ENCODE results near the gene EXOC7. TPM values are rescaled to one million over a fixed set of nuclear protein-coding genes. Genes with fewer than 3 reads are reported as not detected.

EXOC7 gene
- total and polyA plus RNA-seq, 2 of the 4 experiments (the other 2 are of a cell fraction) = 85.9 to 118 TPM

GRCh38 chr17:76145231-76146052 is 41.9 kb upstream of the EXOC7 start (continued):
- no peak for TF ChIP-seq RCOR1 (IDR thresholded peaks at IDR 0.05; ENCODE audit: insufficient replicate concordance, low read length)

- H3K4me1 ChIP-seq (ENCODE audit: control insufficient read depth, insufficient read depth, low read length) = no peaks in the 10 kb centered on the region; the same call in 1 of the 2 replicates
- no peak overlapping the region for H3K4ac ChIP-seq (ENCODE audit: low read depth, low read length)
- no peak overlapping the region for H3K56ac ChIP-seq (ENCODE audit: extremely low read depth, insufficient read depth, low read length)
- no peaks in the 10 kb centered on the region for H4K20me1 ChIP-seq (ENCODE audit: insufficient read depth, low read length)
- H4K8ac ChIP-seq (ENCODE audit: low read depth in 2 of 2, low read length in 2 of 2) = no peak overlapping the region
- no peak overlapping the region for H3K4me3 ChIP-seq (ENCODE audit: insufficient read depth, low read depth, low read length)
- no peak overlapping the region for H4K91ac ChIP-seq (ENCODE audit: insufficient read depth, low read depth, low read length)
- H3K9me1 ChIP-seq (ENCODE audit: insufficient read depth, low read length) = no peaks in the 10 kb centered on the region; the same call in 1 of the 2 replicates
- no peaks in the 10 kb centered on the region for H3K9me3 ChIP-seq (ENCODE audit: control insufficient read depth, insufficient read depth, low read length)
- no peak overlapping the region for H3K14ac ChIP-seq (replicated peaks; ENCODE audit: low read depth, low read length)
- ChIA-PET POLR2A (ENCODE audit: unreplicated experiment) (no interaction called here), CTCF (interaction anchor here (0.5 to 0.8 kb wide), 2 partner anchors 8 to 24 kb away, joined by 3 read pairs; no protein-coding TSS in a partner anchor)
- H2BK20ac ChIP-seq (ENCODE audit: low read depth, low read length) = no peak overlapping the region
- no TSS peak for BruUV-seq (replicated peaks)
- no peak overlapping the region for H4K5ac ChIP-seq (ENCODE audit: low read depth, low read length)
- no peak overlapping the region for H3K4me2 ChIP-seq (ENCODE audit: low read depth, low read length)
- ATAC-seq (ENCODE audit: low read depth) (no peak), DNase-seq (no peak)
- H2AK5ac ChIP-seq (ENCODE audit: low read depth, low read length) = no peak overlapping the region
- H2BK120ac ChIP-seq (ENCODE audit: low read depth, low read length) = no peak overlapping the region
- dilution Hi-C loops (cut with HindIII; ENCODE audit: low sequenced_read_pairs, unreplicated experiment) = no loop called here
- peaks cover 50% of the 10 kb centered on the region for H3K27me3 ChIP-seq (ENCODE audit: control insufficient read depth, insufficient read depth, low read length)
- no peaks in the 10 kb centered on the region for H3K36me3 ChIP-seq (ENCODE audit: control insufficient read depth, insufficient read depth, low read length)
- no peak overlapping the region for H3K18ac ChIP-seq (ENCODE audit: low read depth, low read length)
- H2AK9ac ChIP-seq (replicated peaks; ENCODE audit: low read depth, low read length, poor library complexity) = no peak overlapping the region
- no peak overlapping the region for H2BK15ac ChIP-seq (ENCODE audit: low read depth, low read length)
- H2BK5ac ChIP-seq (ENCODE audit: low read depth, low read length, poor library complexity, severe bottlenecking) = no peak overlapping the region
- WGBS, 2 experiments (ENCODE audit: extremely low coverage in 2 of 2, insufficient read length in 1 of 2) = 60% methylated on average over 2 of the region's 6 CpGs; no CpG with 5 or more reads in 1 of the 2 experiments
- H3K9ac ChIP-seq (ENCODE audit: low read depth, low read length) = no peak overlapping the region
- no peak overlapping the region for H3K27ac ChIP-seq (ENCODE audit: insufficient read depth, low read length)
- H3K79me1 ChIP-seq (ENCODE audit: low read depth in 1 of 2, low read length in 2 of 2) = no peaks in the 10 kb centered on the region
- in situ Hi-C loops (cut with MboI; ENCODE audit: low sequenced_read_pairs) = no loop called here
- no peak overlapping the region for H2AFZ ChIP-seq (replicated peaks; ENCODE audit: low read length, poor library complexity)
- H3K23ac ChIP-seq (ENCODE audit: low read depth, low read length) = no peak overlapping the region
- intact Hi-C loops (cut with micrococcal nuclease) = no loop called here
- TF ChIP-seq RFX5 (IDR thresholded peaks at IDR 0.05; ENCODE audit: low read depth, low read length) = no peak
- TF ChIP-seq ELK1 (IDR thresholded peaks at IDR 0.05; ENCODE audit: borderline replicate concordance, low read depth, low read length) = no peak
- TF ChIP-seq USF2 (IDR thresholded peaks at IDR 0.05; ENCODE audit: low read depth, low read length) = no peak
- TF ChIP-seq POLR2A (IDR thresholded peaks at IDR 0.05; ENCODE audit: low read depth, low read length) = no peak
- TF ChIP-seq SMC3 (IDR thresholded peaks at IDR 0.05; ENCODE audit: low read depth, low read length) = no peak
- TF ChIP-seq MAFK (IDR thresholded peaks at IDR 0.05; ENCODE audit: low read depth, low read length) = no peak
- TF ChIP-seq MXI1 (IDR thresholded peaks at IDR 0.05; ENCODE audit: borderline replicate concordance, low read depth, low read length) = no peak
- TF ChIP-seq NFE2L2 (IDR thresholded peaks at IDR 0.05; ENCODE audit: low read depth, low read length) = no peak
- no peak for TF ChIP-seq MAZ (IDR thresholded peaks at IDR 0.05; ENCODE audit: borderline replicate concordance, low read depth, low read length)
- no peak for TF ChIP-seq FOS (IDR thresholded peaks at IDR 0.05; ENCODE audit: low read depth, low read length)
- TF ChIP-seq CTCF (conservative IDR thresholded peaks at IDR 0.05; ENCODE audit: low read depth, low read length) = no peak
These were observed 39.0 kb upstream of the EXOC7 start for GRCh38 chr17:76142585-76143041.

Measured in IMR-90 (cell line).